Measurements from ENCODE around the gene DNAJA3. TPM values are rescaled to one million over a fixed set of nuclear protein-coding genes. Genes with fewer than 3 reads are reported as not detected.
A peak's percentile ranks its signal among the peaks of the same experiment; 100 is the strongest.

The DNAJA3 gene
- total RNA-seq, 2 experiments from 2014 or later, result 93.9 to 102 TPM

GRCh38 chr16:4402439-4403132 is 23.1 kb upstream of the DNAJA3 start:
- intact Hi-C loops (cut with DNase I, micrococcal nuclease), result loop anchor here (1.0 to 10.0 kb wide), 4 partner anchors 43 to 408 kb away; partner anchors contain the start of gene TFAP4 (in 1 of the 2)
- H3K9me3 Mint-ChIP-seq (ENCODE audit: low read depth), result no peaks in the 10 kb centered on the region
- DNase-seq (peak; percentile 84), ATAC-seq (peak; percentile 82)
- no peak overlapping the region for H3K27ac Mint-ChIP-seq
- ChIA-PET POLR2A (no interaction called here), CTCF (interaction anchor here (0.5 to 3.3 kb wide), 32 partner anchors 9 to 705 kb away, joined by 3 to 45 read pairs (median 4); partner anchors contain the start of genes CORO7 and PAM16)
- H3K36me3 Mint-ChIP-seq (ENCODE audit: low read depth), result peaks cover 31% of the 10 kb centered on the region
- H3K27me3 Mint-ChIP-seq, result no peaks in the 10 kb centered on the region
- H3K4me3 Mint-ChIP-seq, result no peak overlapping the region
- H3K4me1 Mint-ChIP-seq, result no peaks in the 10 kb centered on the region

GRCh38 chr16:4403133-4403949 is 22.3 kb upstream of the DNAJA3 start:
- peaks cover 31% of the 10 kb centered on the region for H3K36me3 Mint-ChIP-seq (ENCODE audit: low read depth)
- H3K27me3 Mint-ChIP-seq, result no peaks in the 10 kb centered on the region
- ChIA-PET CTCF (interaction anchor here (0.5 to 3.3 kb wide), 28 partner anchors 10 to 705 kb away, joined by 3 to 45 read pairs (median 4); partner anchors contain the start of genes CORO7 and PAM16), POLR2A (no interaction called here)
- no peak overlapping the region for H3K27ac Mint-ChIP-seq
- no peaks in the 10 kb centered on the region for H3K9me3 Mint-ChIP-seq (ENCODE audit: low read depth)
- intact Hi-C loops (cut with DNase I, micrococcal nuclease), result loop anchor here (5.0 to 10.0 kb wide), 3 partner anchors 116 to 409 kb away; partner anchors contain the start of gene TFAP4 (in 1 of the 2)
- H3K4me1 Mint-ChIP-seq, result no peaks in the 10 kb centered on the region
- H3K4me3 Mint-ChIP-seq, result no peak overlapping the region
- ATAC-seq, result no peak
- no peak for DNase-seq

DNA sequence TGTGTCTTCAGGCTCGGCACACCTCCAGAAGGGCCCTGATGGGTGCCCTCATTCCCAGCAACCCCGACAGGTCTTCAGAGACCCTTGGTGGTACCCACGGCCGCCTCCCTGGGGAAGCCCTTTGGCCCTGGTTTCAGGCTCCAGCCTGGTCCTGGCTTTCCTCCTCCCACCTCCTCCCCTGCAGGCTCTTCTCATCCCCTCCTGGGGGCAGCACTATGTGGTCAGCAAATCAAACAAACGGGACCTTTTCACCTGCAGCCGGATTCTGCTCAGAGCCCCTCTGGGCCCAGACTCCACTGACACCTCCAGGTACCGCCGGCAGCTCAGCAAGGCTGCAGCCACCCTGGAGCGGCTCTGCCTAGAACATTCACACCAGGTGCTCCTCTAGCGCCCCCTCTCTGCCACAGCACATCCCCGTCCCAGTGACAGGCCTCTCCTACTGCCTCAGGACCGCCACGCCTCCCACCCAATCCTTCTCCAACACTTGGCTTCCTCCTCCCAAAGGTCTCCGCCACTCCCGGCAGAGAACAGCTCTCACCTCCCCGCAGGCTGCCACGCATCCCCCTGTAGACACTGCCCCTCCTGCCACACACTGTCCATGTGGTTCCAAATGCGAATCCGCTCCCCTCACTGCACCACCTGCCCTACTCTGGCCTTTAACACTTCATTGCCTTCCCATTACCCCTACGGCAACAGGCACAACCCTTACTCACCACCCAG is 21.3 kb upstream of the DNAJA3 start:
- no peaks in the 10 kb centered on the region for H3K9me3 Mint-ChIP-seq (ENCODE audit: low read depth)

GRCh38 chr16:4404967-4405696 is 20.5 kb upstream of the DNAJA3 start:
- Mint-ChIP-seq H3K27me3 (no peaks in the 10 kb centered on the region), H3K36me3 (ENCODE audit: low read depth) (peaks cover 29% of the 10 kb centered on the region), H3K27ac (no peak overlapping the region), H3K4me1 (no peaks in the 10 kb centered on the region), H3K4me3 (no peak overlapping the region), H3K9me3 (ENCODE audit: low read depth) (no peaks in the 10 kb centered on the region)
- DNase-seq, result no peak
- POLR2A ChIA-PET, result no interaction called here
- intact Hi-C loops (cut with DNase I, micrococcal nuclease), result loop anchor here (1.0 to 10.0 kb wide), 4 partner anchors 46 to 410 kb away; partner anchors contain the start of gene TFAP4 (in 1 of the 2)
- CTCF ChIA-PET, result interaction anchor here (0.6 to 0.9 kb wide), 3 partner anchors 23 to 838 kb away, joined by 3 read pairs; no protein-coding TSS in a partner anchor
- ATAC-seq, result no peak

More for the DNA sequence above, 21.3 kb upstream of the DNAJA3 start:
- Mint-ChIP-seq H3K4me1 (no peaks in the 10 kb centered on the region), H3K4me3 (no peak overlapping the region), H3K36me3 (ENCODE audit: low read depth) (peaks cover 31% of the 10 kb centered on the region), H3K27ac (no peak overlapping the region), H3K27me3 (no peaks in the 10 kb centered on the region)
- DNase-seq, result peak; percentile 73
- ChIA-PET POLR2A (no interaction called here), CTCF (interaction anchor here (0.6 to 3.3 kb wide), 5 partner anchors 9 to 837 kb away, joined by 3 to 45 read pairs (median 13); partner anchors contain the start of gene CORO7)
- ATAC-seq, result peak; percentile 52
- intact Hi-C loops (cut with DNase I, micrococcal nuclease), result loop anchor here (1.0 to 10.0 kb wide), 4 partner anchors 45 to 410 kb away; partner anchors contain the start of gene TFAP4 (in 1 of the 2)

- intact Hi-C loops (cut with DNase I, micrococcal nuclease), result loop anchor here in 1 of 2 experiments (10.0 kb wide), 1 partner anchor 413 kb away; no protein-coding TSS in a partner anchor
- Mint-ChIP-seq H3K27ac (no peak overlapping the region), H3K4me1 (peaks cover 7% of the 10 kb centered on the region), H3K36me3 (ENCODE audit: low read depth) (peaks cover 38% of the 10 kb centered on the region), H3K9me3 (ENCODE audit: low read depth) (no peaks in the 10 kb centered on the region), H3K4me3 (no peak overlapping the region), H3K27me3 (no peaks in the 10 kb centered on the region)
- ChIA-PET CTCF (no interaction called here), POLR2A (no interaction called here)
- DNase-seq (peak; percentile 1), ATAC-seq (no peak)
These were observed 17.9 kb upstream of the DNAJA3 start for GRCh38 chr16:4407543-4408322.

- no peak for ATAC-seq
- no peaks in the 10 kb centered on the region for H3K27me3 Mint-ChIP-seq
These were observed 17.4 kb upstream of the DNAJA3 start for GRCh38 chr16:4408323-4408690.

GRCh38 chr16:4409081-4409932 is 16.4 kb upstream of the DNAJA3 start:
- ChIA-PET POLR2A (interaction anchor here (0.6 kb wide), 1 partner anchor 10 kb away, joined by 3 read pairs; no protein-coding TSS in a partner anchor), CTCF (interaction anchor here (0.6 kb wide), 1 partner anchor 349 kb away, joined by 3 read pairs; no protein-coding TSS in a partner anchor)
- Mint-ChIP-seq H3K9me3 (ENCODE audit: low read depth) (no peaks in the 10 kb centered on the region), H3K4me1 (peaks cover 20% of the 10 kb centered on the region), H3K36me3 (ENCODE audit: low read depth) (peaks cover 42% of the 10 kb centered on the region), H3K27ac (no peak overlapping the region), H3K4me3 (no peak overlapping the region), H3K27me3 (no peaks in the 10 kb centered on the region)
- ATAC-seq (no peak), DNase-seq (peak; percentile 36)
- intact Hi-C loops (cut with DNase I, micrococcal nuclease), result loop anchor here in 1 of 2 experiments (10.0 kb wide), 1 partner anchor 415 kb away; no protein-coding TSS in a partner anchor

More at GRCh38 chr16:4408323-4408690, 17.4 kb upstream of the DNAJA3 start:
- H3K9me3 Mint-ChIP-seq (ENCODE audit: low read depth), result no peaks in the 10 kb centered on the region
- DNase-seq, result no peak
- H3K4me3 Mint-ChIP-seq, result no peak overlapping the region
- intact Hi-C loops (cut with DNase I, micrococcal nuclease), result loop anchor here in 1 of 2 experiments (10.0 kb wide), 1 partner anchor 414 kb away; no protein-coding TSS in a partner anchor
- ChIA-PET CTCF (no interaction called here), POLR2A (no interaction called here)
- H3K27ac Mint-ChIP-seq, result no peak overlapping the region
- H3K36me3 Mint-ChIP-seq (ENCODE audit: low read depth), result peaks cover 43% of the 10 kb centered on the region
- peaks cover 13% of the 10 kb centered on the region for H3K4me1 Mint-ChIP-seq

DNA sequence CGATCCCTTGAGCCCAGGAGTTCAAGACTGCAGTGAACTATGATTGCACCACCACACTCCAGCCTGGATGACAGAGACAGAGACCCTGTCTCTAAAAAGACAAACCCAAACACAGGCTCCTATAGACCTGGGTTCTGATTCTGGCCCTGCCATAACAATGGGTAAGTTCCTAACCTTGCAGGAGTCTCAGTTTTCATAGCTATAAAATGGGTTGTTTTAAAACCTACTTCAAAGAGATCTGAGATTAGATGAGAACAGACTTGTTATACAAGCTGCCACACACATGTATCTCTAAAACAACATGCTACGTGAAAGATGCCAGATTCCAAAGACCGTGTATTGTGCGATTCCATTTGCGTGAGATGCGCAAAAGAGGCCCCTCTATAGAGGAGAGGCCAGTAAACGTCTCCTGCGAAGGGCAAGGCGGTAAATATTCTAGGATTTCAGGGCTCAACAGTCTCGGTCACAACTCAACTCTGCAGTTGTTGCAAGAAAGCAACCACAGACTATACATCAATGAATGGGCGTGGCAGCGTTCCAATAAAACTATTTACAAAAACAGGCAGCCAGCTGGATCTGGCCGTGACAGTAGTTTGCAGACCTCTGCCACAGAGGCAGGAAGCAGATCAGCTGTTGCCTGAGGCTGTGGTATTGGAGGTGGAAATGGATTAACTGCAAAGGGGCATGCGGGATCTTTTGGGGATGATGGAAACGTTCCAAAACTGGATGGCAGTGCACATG is 15.2 kb upstream of the DNAJA3 start:
- Mint-ChIP-seq H3K4me1 (peaks cover 32% of the 10 kb centered on the region), H3K27ac (peak overlapping the region; percentile 6), H3K4me3 (no peak overlapping the region), H3K36me3 (ENCODE audit: low read depth) (peaks cover 38% of the 10 kb centered on the region), H3K9me3 (ENCODE audit: low read depth) (no peaks in the 10 kb centered on the region), H3K27me3 (no peaks in the 10 kb centered on the region)
- intact Hi-C loops (cut with DNase I, micrococcal nuclease), result no loop called here
- no peak for ATAC-seq
- ChIA-PET POLR2A (interaction anchor here (1.0 kb wide), 1 partner anchor 13 kb away, joined by 4 read pairs; no protein-coding TSS in a partner anchor), CTCF (interaction anchor here (6.5 kb wide), 1 partner anchor 8 kb away, joined by 45 read pairs; no protein-coding TSS in a partner anchor)
- no peak for DNase-seq

GRCh38 chr16:4411684-4412083 is 14.0 kb upstream of the DNAJA3 start:
- H3K27ac Mint-ChIP-seq, result no peak overlapping the region
- H3K36me3 Mint-ChIP-seq (ENCODE audit: low read depth), result peaks cover 30% of the 10 kb centered on the region
- ChIA-PET CTCF (interaction anchor here (1.3 to 6.5 kb wide), 2 partner anchors 9 to 94 kb away, joined by 3 to 45 read pairs; no protein-coding TSS in a partner anchor), POLR2A (no interaction called here)
- intact Hi-C loops (cut with DNase I, micrococcal nuclease), result no loop called here
- no peak overlapping the region for H3K4me3 Mint-ChIP-seq
- H3K4me1 Mint-ChIP-seq, result peaks cover 33% of the 10 kb centered on the region
- DNase-seq (no peak), ATAC-seq (no peak)
- no peaks in the 10 kb centered on the region for H3K27me3 Mint-ChIP-seq
- no peaks in the 10 kb centered on the region for H3K9me3 Mint-ChIP-seq (ENCODE audit: low read depth)
